ENCODE data around the gene KDM5A.

The KDM5A gene

DNA sequence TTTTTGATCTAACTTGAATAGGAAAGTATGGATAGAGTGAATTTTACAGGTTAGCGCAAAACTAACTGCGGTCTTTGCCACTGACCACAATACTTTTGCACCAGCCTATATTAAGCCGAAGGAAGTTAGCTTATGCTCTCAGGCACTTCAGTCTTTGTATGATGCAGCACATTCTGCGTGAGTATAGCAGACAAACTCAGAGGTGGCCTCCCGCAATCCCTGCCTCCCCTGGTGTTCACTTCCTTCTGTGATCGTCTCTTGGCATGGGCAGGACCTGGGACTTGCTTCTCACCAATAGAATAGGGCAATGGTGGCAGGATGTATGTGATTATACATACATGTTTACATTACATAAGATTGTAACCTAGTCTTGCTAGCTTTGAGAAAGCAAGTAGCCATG lies 116.2 kb downstream of the KDM5A start:
- no peak for DNase-seq (ENCODE audit: low read depth)

DNA sequence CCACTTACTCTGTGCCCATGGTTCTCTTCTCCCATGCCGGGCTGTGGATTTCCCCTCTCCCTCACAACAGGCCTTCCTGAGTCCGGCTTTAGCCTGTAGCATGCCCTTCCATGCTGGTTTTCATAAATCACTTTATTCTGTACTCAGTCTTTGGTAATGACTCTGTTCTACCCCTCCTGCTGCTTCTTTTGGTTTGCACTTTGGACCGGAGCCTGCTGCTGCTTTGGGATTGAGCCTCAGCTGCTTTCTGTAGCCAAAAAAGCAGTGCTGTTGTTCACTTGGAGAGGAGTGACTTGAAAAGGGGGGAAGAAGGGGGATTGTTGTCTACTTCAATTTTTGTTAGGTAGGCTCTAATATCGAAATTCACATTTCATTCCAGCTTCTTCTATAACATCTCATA lies 118.0 kb downstream of the KDM5A start:
- no peak for DNase-seq (ENCODE audit: low read depth)

DNA sequence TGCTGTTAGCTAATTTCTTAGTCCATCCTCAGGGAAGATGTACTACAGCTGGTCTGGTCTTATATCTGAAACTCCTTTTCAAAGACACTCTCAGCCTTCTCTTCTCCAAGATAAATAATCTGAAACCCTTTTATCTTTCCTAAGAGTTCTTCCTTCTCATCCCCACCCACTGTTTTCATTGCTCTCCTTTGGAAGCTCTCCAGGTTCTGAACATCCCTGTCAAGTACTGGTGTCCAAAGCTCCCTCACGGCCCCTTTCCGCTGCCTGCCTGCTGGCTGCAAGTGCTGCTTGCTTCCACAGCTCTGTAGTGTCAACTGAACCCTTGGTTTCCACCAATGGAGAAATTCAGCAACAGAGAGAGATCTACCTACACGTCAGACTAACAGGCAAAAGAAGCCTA lies 119.9 kb downstream of the KDM5A start:
- no peak for DNase-seq (ENCODE audit: low read depth)

DNA sequence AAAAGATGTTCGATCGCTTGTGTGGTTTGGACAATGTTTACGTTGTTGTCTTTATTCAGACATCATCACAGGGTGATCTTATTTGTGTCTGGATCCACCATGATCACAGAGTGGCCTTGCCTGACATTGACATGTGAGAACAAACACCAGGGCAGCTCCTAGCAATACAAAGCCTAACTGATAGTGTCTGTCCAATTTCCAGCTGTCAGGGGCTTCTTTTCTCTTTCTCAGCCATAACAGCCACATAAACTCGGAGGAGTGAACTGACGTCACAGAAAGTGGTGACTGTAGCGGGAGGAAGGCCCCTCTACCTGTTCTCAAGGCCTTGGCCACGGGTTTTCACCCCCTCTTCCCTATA lies 120.7 kb downstream of the KDM5A start:
- DNase-seq (ENCODE audit: low read depth), result no peak

DNA sequence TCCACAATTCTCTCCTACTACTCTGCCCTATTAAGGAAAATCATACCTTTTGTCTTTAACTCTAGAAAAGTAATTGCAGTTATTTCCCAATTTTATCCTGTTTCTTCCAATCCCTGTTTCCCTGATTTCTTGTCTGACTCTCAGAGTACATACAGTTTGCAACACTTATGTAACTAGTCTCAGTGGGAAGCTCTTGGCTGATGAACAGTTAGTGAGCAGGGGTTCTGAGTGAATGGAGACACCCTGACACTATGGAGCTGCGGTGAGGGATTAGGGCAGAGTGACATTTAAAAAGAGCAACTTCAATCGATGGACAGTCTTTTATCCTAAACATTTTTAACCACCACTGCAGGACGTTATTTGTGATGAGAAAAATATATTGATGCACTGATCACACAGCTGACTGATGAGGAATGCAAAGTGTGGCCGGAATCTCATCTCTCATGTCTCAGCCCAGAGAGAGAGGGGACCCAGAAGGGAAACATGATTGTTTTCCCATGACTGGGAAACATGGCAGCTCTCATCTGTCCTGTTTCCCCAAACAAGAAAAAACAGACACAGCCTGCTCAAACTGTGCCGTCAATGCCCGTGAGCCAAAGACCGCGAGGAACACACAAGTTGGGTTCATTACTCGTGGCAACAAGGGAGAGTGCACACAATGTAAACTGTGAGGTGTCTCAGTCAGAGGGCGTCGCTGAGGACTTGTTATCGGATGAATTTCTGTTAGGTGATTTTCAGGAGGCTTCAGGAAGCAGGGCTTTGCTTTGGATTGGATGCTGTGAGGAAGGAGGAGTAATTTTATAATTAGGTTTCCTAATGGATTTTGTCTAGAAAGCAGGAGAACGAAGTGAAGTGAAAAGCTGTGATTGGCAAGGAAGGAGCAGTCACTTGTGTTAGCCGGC lies 121.3 kb downstream of the KDM5A start:
- no peak for DNase-seq (ENCODE audit: low read depth)

DNA sequence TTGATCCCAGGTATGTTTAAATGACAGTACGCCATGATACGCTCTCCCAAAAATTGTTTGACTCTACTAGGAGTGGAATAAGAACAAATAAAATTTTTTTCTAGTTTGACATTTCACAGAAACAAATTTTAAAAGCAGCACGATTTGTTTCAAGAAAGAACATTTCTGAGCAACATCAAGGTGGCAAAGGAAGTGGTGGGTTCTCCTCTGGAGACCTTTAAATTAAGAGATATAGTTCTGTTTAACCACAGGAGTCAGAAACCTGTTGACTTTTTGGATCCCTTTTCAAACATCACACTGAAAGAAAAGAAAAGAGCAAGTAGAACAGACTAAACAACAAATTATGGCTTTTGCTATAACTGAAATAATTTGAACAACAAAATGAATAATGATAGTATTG lies 124.0 kb downstream of the KDM5A start:
- no peak for DNase-seq (ENCODE audit: low read depth)

DNA sequence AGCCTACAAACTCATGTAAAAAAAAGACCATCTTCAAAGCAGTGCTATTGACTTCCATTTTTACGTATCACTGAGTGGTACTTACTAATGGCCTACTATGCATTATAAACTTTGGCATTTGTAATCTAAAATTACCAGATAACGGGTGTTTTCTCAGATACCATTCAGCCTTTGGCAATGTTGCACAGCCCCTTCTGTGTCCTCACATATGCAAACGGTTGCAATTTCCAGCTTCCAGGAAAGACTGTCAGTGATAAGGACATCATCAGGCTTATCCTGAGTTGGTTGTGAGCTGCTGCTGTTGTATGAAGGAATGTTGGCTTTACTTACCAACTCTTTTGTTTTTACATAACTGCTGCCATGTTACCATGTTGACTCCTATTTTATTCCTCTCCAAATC lies 124.9 kb downstream of the KDM5A start:
- no peak for DNase-seq (ENCODE audit: low read depth)

DNA sequence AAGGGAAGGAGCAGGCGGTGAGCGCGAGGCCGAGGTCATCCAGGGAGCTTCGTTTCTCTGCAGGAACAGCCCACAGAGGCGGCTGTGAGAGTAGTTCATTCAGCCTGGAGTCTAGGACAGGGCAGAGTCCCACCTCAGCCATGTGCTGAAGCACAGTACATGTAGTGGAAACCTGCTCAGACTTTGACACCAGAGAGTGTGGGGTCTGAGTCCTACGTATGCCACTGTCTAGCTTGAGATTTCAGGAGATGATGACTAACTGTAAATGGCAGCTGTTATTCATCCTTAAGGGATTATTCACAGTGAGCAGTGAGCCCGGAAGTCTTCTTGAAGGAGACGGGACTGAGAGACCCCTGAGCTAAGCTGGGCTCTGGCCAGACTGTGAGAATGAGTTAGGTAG lies 125.5 kb downstream of the KDM5A start:
- no peak for DNase-seq (ENCODE audit: low read depth)

DNA sequence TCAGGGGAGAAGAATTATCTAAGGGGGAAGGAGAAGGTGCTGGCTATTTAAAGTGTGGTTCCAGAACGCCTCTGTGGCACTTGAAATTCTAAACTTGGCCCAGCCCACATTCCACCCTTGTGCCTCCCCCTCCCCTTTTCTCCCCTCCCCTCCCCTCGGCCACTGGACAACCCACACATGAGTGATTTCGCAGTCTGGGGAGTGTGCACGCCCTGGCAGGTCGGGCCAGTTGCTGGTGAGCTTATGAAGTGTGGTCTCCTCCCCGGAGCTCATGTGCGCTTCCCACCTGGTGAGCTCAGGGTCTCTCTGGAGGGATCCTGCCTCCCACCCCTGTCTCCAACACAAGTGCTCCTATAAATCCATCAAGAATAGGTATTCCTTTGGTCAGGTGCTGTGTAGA lies 126.3 kb downstream of the KDM5A start, which contains the start of gene SLC6A13:
Gene SLC6A13 (minus strand): TSS at position 20 of the 400 bp plus-strand sequence. CDS start 2,784 bp downstream, outside the sequence.
- DNase-seq (ENCODE audit: low read depth), result no peak

DNA sequence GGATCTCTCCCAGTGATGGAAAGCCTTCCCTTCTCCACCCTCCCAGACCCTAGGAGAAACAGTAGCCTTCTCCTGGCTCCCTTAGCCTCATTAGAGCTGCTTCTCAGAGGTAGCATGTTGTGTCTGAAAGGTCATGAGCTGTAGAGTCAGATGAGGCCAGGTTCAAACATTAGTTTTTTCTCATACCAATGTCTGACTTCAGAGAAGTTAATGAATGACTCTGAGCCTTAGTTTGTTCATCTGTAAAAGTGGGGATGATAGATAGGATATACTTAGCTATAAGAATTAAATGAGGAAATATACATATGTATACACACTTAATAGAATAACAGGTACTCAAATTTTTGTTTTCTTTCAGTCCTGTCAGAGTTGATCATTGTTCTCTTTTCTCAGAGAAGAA lies 127.0 kb downstream of the KDM5A start:
- DNase-seq (ENCODE audit: low read depth), result no peak

DNA sequence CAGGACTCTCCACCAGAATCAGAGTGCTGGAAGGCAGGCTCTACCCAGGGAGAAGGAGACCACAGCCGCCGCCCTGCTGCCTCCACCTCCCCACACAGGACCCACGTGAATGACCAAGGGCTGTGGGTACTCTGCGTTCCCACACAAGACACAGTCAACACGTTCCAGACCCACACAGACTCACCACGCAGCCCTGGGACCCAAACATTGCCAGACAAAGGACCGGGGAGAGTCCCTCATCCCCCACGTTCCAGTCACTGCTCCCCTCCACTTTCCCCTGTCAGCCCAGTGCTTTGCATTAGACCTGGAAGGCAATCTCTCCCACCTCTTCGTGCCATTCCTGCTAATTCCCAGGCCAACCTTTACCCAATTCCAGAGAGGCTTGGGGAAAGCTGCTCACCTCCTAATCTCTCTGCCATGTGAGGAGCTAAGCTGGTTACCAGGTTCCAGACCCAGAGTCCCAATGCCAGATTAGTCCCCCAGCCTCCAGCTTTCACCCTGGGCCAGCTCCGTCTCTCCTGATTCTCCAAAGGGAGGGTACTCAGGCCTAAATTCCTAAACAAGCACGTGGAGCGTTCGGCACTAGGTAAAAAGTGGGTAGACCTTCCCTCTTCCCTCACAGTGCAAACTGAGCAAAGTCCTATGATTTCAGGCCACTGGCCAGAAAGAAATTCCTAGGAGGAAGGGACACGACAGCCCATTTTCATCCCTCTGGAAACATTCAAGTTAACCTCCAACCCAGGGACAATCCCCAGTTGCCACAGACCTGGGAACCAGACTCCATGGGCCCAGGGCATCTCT lies 131.4 kb downstream of the KDM5A start:
- DNase-seq (ENCODE audit: low read depth), result no peak

DNA sequence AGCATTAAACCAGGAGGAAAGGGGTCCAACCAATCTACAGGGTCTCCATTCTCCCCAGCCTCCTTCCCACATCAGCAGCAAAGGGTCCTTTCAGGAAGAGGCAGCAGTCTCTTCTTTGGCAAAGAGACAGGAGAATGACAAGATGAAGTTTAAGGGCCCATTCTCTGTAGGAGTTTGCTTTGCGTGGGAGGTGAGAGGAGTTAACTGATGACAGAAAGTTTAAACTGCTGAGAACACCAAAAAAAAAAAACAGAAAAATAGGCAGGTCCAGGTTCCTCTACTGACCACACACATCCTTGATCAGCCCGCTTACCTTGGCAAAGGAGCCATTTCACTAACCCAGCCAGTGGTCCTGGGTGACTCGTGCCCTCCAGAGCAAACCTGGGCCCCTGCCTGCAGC lies 132.2 kb downstream of the KDM5A start:
- DNase-seq (ENCODE audit: low read depth), result no peak

DNA sequence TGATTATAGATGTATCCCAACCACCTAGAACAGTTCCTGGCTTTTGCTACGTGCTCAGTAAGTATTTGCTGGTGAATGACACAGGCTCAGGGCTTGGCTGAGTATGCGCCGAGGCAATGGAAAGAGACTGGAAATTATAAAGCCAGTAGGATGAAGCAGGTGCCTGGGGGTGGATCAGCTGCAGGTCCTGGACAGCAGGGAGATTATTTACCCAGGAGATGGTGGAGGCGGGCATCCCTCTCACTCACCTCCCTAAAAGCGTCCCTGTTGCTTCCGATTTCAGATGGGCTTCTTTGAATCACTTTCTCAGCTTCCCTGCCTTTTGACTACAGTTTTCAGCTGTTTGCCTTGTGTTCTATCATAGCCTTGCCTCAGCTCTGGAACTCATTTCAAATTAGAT lies 132.9 kb downstream of the KDM5A start:
- DNase-seq (ENCODE audit: low read depth), result no peak

DNA sequence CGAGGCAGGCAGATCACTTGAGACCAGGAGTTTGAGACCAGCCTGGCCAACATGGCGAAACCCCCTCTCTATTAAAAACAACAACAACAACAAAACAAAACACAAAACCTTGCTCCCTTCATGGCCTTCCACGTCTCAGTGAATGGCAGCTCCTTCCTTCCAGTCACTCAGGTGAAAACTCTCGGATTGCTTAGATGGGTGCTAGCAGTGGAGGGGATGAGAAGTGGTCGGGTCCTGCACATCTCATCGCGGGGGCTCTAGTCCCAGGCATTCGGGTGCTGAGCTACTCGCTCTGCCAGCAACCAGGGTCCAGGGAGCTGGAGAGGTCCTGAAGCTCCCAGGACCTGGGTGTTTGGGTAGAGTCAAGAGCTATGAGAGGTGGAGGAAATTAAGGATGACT lies 134.2 kb downstream of the KDM5A start:
- no peak for DNase-seq (ENCODE audit: low read depth)

DNA sequence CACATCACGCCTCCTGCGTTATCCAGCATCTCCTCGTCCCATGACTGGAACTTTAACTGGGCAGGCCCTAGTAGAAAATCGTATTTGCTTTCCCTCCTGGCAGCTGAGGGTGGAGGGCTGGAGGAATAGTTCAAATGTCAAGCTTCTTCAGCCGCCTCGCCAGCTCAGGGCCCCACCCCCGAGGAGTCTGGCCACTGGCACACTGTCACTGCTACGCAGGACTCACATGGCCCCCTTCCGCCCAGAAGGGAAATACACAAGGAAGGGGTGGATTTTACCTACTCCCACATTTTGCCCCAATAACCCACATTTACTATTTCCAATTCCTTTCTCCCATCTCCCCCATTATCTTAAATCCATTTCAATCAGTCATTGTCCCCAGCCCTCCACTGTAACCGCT lies 135.1 kb downstream of the KDM5A start:
- no peak for DNase-seq (ENCODE audit: low read depth)

DNA sequence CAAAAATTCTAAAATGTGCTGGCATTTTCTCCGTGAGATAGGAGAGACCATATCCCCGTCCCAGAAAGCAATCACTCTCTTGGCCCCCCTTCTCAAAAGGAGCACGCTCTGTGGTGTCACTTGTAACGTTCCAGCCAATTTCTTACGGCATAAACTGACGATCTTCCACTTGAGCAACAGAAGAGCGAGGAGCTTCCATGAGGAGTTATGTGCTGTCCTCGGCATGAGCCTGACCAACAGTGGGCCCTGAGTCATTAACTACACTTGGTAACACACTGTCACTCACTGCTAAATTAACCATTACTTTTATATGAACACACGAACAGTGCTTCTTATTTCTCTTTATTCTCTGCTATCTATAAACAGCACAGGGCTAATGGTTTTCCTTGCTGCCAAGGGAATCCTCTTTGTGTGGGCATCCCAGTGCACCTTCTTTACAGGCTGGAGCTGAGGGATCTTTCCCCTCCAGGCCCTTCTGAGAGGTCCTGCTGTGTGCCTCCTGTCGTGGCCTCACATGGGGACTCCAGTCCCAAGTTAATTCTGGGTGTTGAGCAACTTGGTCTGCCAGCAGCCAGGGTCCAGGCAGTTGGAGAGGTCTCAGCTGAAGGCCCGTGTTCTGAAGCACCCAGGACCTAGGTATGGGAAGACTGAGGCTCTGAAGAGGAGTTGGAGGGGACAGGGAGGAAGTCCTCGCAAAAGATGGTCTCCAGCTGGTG lies 135.8 kb downstream of the KDM5A start:
- no peak for DNase-seq (ENCODE audit: low read depth)

DNA sequence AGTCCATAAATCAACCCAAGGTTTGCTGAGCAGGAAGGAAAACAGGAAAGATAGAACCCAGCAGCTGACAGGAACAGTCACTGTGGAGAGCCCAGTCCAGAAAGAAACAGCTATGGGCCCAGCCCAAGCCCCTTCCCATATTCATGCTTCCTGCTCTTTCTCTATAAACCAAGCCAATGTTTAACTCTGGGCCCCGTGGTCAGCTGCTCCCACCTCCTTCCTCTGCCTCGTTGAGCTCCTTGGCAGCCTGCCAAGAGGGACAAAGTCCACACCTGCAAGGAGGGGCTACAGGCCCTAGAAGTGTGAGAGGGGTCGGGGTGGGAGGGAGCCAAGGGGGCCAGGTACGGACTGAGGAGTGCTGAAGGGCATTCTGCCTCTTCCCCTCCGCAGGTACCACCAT lies 136.5 kb downstream of the KDM5A start:
- DNase-seq (ENCODE audit: low read depth), result no peak

DNA sequence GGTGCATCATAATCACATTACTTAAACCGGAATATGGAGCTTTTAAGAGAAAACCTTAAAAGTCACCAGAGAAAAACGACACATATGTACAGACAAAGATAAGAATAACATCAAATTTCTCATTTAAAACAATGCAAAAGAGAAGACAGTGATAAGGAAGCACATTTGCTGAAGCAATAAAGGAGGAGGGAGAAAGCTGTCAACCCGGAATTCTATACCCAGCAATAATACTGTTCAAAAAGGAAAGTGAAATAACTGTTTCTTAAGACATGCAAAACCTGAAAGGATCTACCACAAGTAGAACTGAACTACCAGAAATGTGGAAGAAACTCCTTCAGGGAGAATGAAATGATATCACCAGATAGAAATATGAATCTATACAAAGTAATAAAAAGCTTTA lies 141.8 kb downstream of the KDM5A start:
- no peak for DNase-seq (ENCODE audit: low read depth)

DNA sequence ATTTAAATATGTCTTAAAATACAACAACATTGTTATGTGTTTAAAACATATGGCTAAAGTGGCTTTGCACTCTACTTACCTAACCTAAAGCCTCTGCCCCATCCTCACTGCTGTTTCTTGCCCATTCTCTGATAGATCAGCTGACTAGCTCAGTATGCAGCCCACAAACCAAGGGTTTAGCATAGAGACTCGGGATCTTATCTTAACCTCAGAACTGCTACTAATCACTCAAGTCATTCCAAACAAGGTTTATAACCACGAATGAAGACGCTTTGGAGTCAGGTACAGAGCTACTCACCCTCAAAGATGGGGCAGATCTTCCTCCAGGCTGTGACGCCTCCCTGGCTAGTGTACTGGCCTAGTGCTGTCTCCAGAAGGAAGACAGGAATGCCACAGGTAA lies 145.7 kb downstream of the KDM5A start:
- no peak for DNase-seq (ENCODE audit: low read depth)

DNA sequence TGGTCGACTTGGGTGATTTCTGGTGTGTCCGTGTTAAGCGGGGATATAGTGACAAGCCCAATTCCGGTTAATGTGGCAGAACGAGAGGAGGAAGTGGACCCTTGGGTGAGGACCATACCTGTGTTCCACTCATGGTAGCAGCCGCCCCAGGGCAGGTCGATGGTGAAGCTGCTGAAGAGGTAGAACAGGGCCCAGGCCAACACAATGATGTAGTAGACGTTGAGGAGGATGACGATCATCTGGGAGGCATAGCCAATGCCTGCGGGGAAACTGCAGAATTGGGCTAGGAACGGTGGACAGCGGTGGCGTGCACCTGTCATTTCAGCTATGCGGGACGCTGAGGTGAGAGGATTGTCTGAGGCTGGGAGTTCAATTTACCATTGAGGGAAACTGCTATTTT lies 146.6 kb downstream of the KDM5A start:
- no peak for DNase-seq (ENCODE audit: low read depth)

DNA sequence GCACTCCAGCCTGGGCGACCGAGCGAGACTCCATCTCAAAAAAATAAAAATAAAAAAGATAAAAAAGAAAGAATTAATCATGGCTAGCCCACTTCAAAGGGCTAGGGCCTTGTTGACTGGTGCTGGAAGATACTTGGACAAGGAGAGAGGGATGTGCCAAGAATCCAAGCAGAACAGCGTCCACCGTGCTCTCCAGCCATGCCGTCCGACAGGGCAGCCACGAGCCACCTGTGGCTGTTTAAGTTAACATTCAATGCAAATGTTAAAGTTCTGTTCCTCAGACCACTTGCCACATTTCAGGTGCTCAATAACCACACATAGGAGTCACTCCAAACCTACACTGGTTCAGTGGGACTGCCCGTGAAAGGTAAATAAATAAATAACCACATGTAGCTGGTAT lies 147.9 kb downstream of the KDM5A start:
- no peak for DNase-seq (ENCODE audit: low read depth)

DNA sequence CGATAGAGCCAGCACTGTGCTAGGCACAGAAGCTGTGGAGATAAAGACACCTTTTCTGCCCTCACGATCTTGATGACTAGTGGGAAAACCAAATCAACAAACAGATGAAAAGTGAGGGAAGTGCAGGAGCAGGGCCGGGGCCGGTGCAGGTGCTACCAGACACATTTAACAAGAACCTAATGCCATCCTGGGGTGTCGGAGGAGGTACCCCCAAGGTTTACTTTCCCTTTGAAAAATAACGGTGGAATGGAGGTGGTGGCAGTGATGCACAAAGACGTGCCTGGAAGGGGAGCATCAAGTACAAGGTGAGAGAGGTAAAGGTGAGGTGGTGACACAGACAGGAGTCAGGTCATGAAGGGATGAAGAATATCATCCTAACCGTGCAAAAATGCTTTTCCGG lies 148.6 kb downstream of the KDM5A start:
- no peak for DNase-seq (ENCODE audit: low read depth)
